Caco-2 (cell line): Measurements from ENCODE around the gene GRAP. TPM values are rescaled to one million over a fixed set of nuclear protein-coding genes. Genes with fewer than 3 reads are reported as not detected.

Experiments used
- BruUV-seq: library from RNA; stranded (reverse); fragments of 400-500 nt; replicated peaks from 2 replicates; lab custom pipeline; 2021; lab: Mats Ljungman, UMichigan
- CTCF ChIA-PET: fragments of 300-600 bp; sonication (Branson Sonifier 250); formaldehyde crosslinking; loops from one replicate; lab custom pipeline; 2022; ENCODE audit warnings: antibody characterized with exemption; lab: Charles Lee
- POLR2A ChIA-PET: fragments of 300-600 bp; sonication (Branson Sonifier 250); formaldehyde crosslinking; loops from one replicate; lab custom pipeline; 2022; ENCODE audit warnings: antibody characterized with exemption; lab: Charles Lee
- DNase-seq, 2 experiments: peaks; one replicate each; pipeline versions ENCODE4 v3.0.0 to v3.0.0-alpha.2; 2020 to 2022
- H3K27me3 ChIP-seq: replicated peaks from 2 replicates; pipeline ENCODE4 v1.6.0; 2011; ENCODE audit warnings: low read length; ENCODE audit not compliant: control insufficient read depth, insufficient read depth
- H3K36me3 ChIP-seq: 2 replicates; pipeline ENCODE4 v1.5.1; 2011; ENCODE audit warnings: low read length; ENCODE audit not compliant: control insufficient read depth, insufficient read depth
- H3K4me1 ChIP-seq: fragments of 250-450 bp; sonication (Bioruptor Pico); 2 replicates; pipeline ENCODE4 v1.5.1; 2020; ENCODE audit warnings: mild to moderate bottlenecking
- H3K4me3 ChIP-seq: 2 replicates; pipeline ENCODE4 v1.5.1; 2011; ENCODE audit warnings: low read depth, mild to moderate bottlenecking, control low read depth, low read length
- H3K9me3 ChIP-seq: fragments of 250-450 bp; sonication (Bioruptor Pico); 2 replicates; pipeline ENCODE4 v1.5.1; 2020; ENCODE audit warnings: mild to moderate bottlenecking, moderate library complexity
- H3K27ac Mint-ChIP-seq: one replicate; pipeline ENCODE4 v1.8.0; 2022; ENCODE audit warnings: mixed read lengths; ENCODE audit not compliant: unreplicated experiment
- H3K27me3 Mint-ChIP-seq: one replicate; pipeline ENCODE4 v1.8.0; 2022; ENCODE audit warnings: mixed read lengths; ENCODE audit not compliant: insufficient read depth, unreplicated experiment
- H3K36me3 Mint-ChIP-seq: one replicate; pipeline ENCODE4 v1.8.0; 2022; ENCODE audit warnings: mild to moderate bottlenecking, mixed read lengths; ENCODE audit not compliant: insufficient read depth, unreplicated experiment
- H3K4me1 Mint-ChIP-seq: one replicate; pipeline ENCODE4 v1.8.0; 2022; ENCODE audit warnings: low read depth, mixed read lengths; ENCODE audit not compliant: unreplicated experiment
- H3K4me3 Mint-ChIP-seq: one replicate; pipeline ENCODE4 v1.8.0; 2022; ENCODE audit warnings: mild to moderate bottlenecking, moderate library complexity, mixed read lengths; ENCODE audit not compliant: unreplicated experiment
- H3K9me3 Mint-ChIP-seq: one replicate; pipeline ENCODE4 v1.8.0; 2022; ENCODE audit warnings: mixed read lengths; ENCODE audit not compliant: unreplicated experiment
- CTCF ChIP-seq, 2 experiments: fragments of 200-600 bp in 1 of 2; IDR thresholded peaks; 1 replicate in 1 of 2; 2 replicates in 1 of 2; pipeline versions ENCODE4 v1.5.1 to v1.8.0; 2011 to 2022; ENCODE audit warnings: antibody characterized with exemption in 1 of 2, control low read depth in 1 of 2, inconsistent platforms in 1 of 2, low read depth in 1 of 2, low read length in 1 of 2, mild to moderate bottlenecking in 1 of 2, moderate library complexity in 1 of 2; ENCODE audit not compliant: insufficient read depth in 1 of 2, severe bottlenecking in 1 of 2, unreplicated experiment in 1 of 2
- intact Hi-C: fragments of 100-400 bp; cut with micrococcal nuclease; formaldehyde crosslinking; loops from one replicate; pipeline ENCODE4 v1.10.0; 2022; ENCODE audit not compliant: unreplicated experiment
- total RNA-seq: library from RNA; stranded (reverse); gene quantifications from 2 replicates; pipeline ENCODE4 v1.2.3, GENCODE V29; 2022

The GRAP gene
- total RNA-seq, 1 experiment from 2014 or later, result 0.50 TPM

- BruUV-seq, result no TSS peak
- CTCF ChIA-PET, result interaction anchor here (0.9 kb wide), 1 partner anchor 24 kb away, joined by 3 read pairs; no protein-coding TSS in a partner anchor
Observed at GRCh38 chr17:18987230-18987610, 59.5 kb downstream of the GRAP start.

GRCh38 chr17:18986541-18987229, 60.1 kb downstream of the GRAP start:
- no peak for DNase-seq
- ChIA-PET POLR2A (no interaction called here), CTCF (no interaction called here)
- Histone ChIP-seq H3K27me3 (no peaks in the 10 kb centered on the region), H3K4me3 (no peak overlapping the region), H3K4me1 (peaks cover 44% of the 10 kb centered on the region), H3K36me3 (peaks cover 2% of the 10 kb centered on the region; the same call in 1 of the 2 replicates), H3K9me3 (no peaks in the 10 kb centered on the region)
- H3K27me3 Mint-ChIP-seq, result no peaks in the 10 kb centered on the region
- peaks cover 16% of the 10 kb centered on the region for H3K4me1 Mint-ChIP-seq
- no peak for TF ChIP-seq CTCF (IDR thresholded peaks at IDR 0.05; ENCODE audit: insufficient read depth in 1 of 2, low read depth in 1 of 2, low read length in 1 of 2, severe bottlenecking in 1 of 2, unreplicated experiment in 1 of 2)
- BruUV-seq, result TSS peak; percentile 18
- intact Hi-C loops, result no loop called here
- no peak overlapping the region for H3K4me3 Mint-ChIP-seq
- no peak overlapping the region for H3K27ac Mint-ChIP-seq
- no peaks in the 10 kb centered on the region for H3K9me3 Mint-ChIP-seq
- H3K36me3 Mint-ChIP-seq, result peaks cover 28% of the 10 kb centered on the region

More at GRCh38 chr17:18987230-18987610, 59.5 kb downstream of the GRAP start:
- H3K9me3 Mint-ChIP-seq, result no peaks in the 10 kb centered on the region
- POLR2A ChIA-PET, result no interaction called here
- Histone ChIP-seq H3K36me3 (peaks cover 2% of the 10 kb centered on the region; the same call in 1 of the 2 replicates), H3K4me1 (peaks cover 40% of the 10 kb centered on the region), H3K4me3 (no peak overlapping the region), H3K9me3 (no peaks in the 10 kb centered on the region), H3K27me3 (no peaks in the 10 kb centered on the region)
- H3K27ac Mint-ChIP-seq, result no peak overlapping the region
- H3K36me3 Mint-ChIP-seq, result peaks cover 22% of the 10 kb centered on the region
- no peak for DNase-seq
- intact Hi-C loops, result no loop called here
- no peak overlapping the region for H3K4me3 Mint-ChIP-seq
- no peaks in the 10 kb centered on the region for H3K27me3 Mint-ChIP-seq
- peaks cover 16% of the 10 kb centered on the region for H3K4me1 Mint-ChIP-seq
- TF ChIP-seq CTCF (IDR thresholded peaks at IDR 0.05; ENCODE audit: insufficient read depth in 1 of 2, low read depth in 1 of 2, low read length in 1 of 2, severe bottlenecking in 1 of 2, unreplicated experiment in 1 of 2), result no peak

- no peak for DNase-seq
- Mint-ChIP-seq H3K27ac (no peak overlapping the region), H3K9me3 (no peaks in the 10 kb centered on the region), H3K4me1 (peaks cover 16% of the 10 kb centered on the region), H3K36me3 (peaks cover 35% of the 10 kb centered on the region), H3K27me3 (no peaks in the 10 kb centered on the region), H3K4me3 (no peak overlapping the region)
- Histone ChIP-seq H3K4me3 (no peak overlapping the region), H3K27me3 (no peaks in the 10 kb centered on the region), H3K9me3 (no peaks in the 10 kb centered on the region), H3K4me1 (peaks cover 49% of the 10 kb centered on the region), H3K36me3 (peaks cover 2% of the 10 kb centered on the region; the same call in 1 of the 2 replicates)
- BruUV-seq, result no TSS peak
- ChIA-PET POLR2A (interaction anchor here (1.0 kb wide), 1 partner anchor 16 kb away, joined by 3 read pairs; no protein-coding TSS in a partner anchor), CTCF (no interaction called here)
- TF ChIP-seq CTCF (IDR thresholded peaks at IDR 0.05; ENCODE audit: insufficient read depth in 1 of 2, low read depth in 1 of 2, low read length in 1 of 2, severe bottlenecking in 1 of 2, unreplicated experiment in 1 of 2), result no peak
- intact Hi-C loops, result no loop called here
Observed at GRCh38 chr17:18985475-18985874, 61.3 kb downstream of the GRAP start.
